Type B pancreatic cell (in vitro differentiated cells): ENCODE results near the gene GUCY1A1. TPM values are rescaled to one million over a fixed set of nuclear protein-coding genes. Genes with fewer than 3 reads are reported as not detected.

Source experiments
- DNase-seq: peaks from one replicate; pipeline ENCODE4 v3.0.0; 2021; ENCODE audit warnings: mixed read lengths; ENCODE audit not compliant: unreplicated experiment; ENCODE audit errors: extremely low spot score
- H3K27ac Mint-ChIP-seq: 2 replicates; pipeline ENCODE4 v1.8.0; 2021; ENCODE audit warnings: mild to moderate bottlenecking, mixed read lengths
- H3K27me3 Mint-ChIP-seq: 2 replicates; pipeline ENCODE4 v1.8.0; 2021; ENCODE audit warnings: mixed read lengths
- H3K36me3 Mint-ChIP-seq: 2 replicates; pipeline ENCODE4 v1.8.0; 2021; ENCODE audit warnings: mixed read lengths
- H3K4me1 Mint-ChIP-seq: one replicate; pipeline ENCODE4 v1.8.0; 2021; ENCODE audit warnings: mixed read lengths; ENCODE audit not compliant: unreplicated experiment
- H3K4me3 Mint-ChIP-seq: 2 replicates; pipeline ENCODE4 v1.8.0; 2021; ENCODE audit warnings: mild to moderate bottlenecking, mixed read lengths
- H3K9me3 Mint-ChIP-seq: 2 replicates; pipeline ENCODE4 v1.8.0; 2021; ENCODE audit warnings: mixed read lengths
- CTCF ChIP-seq: fragments of 200-600 bp; sonication (generic); conservative IDR thresholded peaks from 2 replicates; pipeline ENCODE4 v1.5.0; 2021; ENCODE audit warnings: antibody characterized with exemption, mild to moderate bottlenecking
- total RNA-seq: library from RNA; stranded (reverse); gene quantifications from 2 replicates; pipeline ENCODE4 v1.2.1, GENCODE V29; 2021; ENCODE audit warnings: low replicate concordance

The GUCY1A1 gene
- total RNA-seq, 1 donor from 2014 or later = 6.2 TPM

GRCh38 chr4:155673453-155673979 is 6.9 kb downstream of the GUCY1A1 start:
- DNase-seq = no peak
- no peaks in the 10 kb centered on the region for H3K9me3 Mint-ChIP-seq
- no peaks in the 10 kb centered on the region for H3K36me3 Mint-ChIP-seq
- no peak for TF ChIP-seq CTCF
- H3K27me3 Mint-ChIP-seq = peaks cover 4% of the 10 kb centered on the region
- no peak overlapping the region for H3K4me3 Mint-ChIP-seq
- no peak overlapping the region for H3K27ac Mint-ChIP-seq
- peaks cover 14% of the 10 kb centered on the region for H3K4me1 Mint-ChIP-seq

- DNase-seq = no peak
- Mint-ChIP-seq H3K27me3 (no peaks in the 10 kb centered on the region), H3K27ac (no peak overlapping the region), H3K4me3 (no peak overlapping the region), H3K9me3 (no peaks in the 10 kb centered on the region), H3K36me3 (no peaks in the 10 kb centered on the region), H3K4me1 (peaks cover 14% of the 10 kb centered on the region)
- TF ChIP-seq CTCF = no peak
These were observed 8.0 kb downstream of the GUCY1A1 start for GRCh38 chr4:155674669-155675071.

GRCh38 chr4:155675709-155676429 is 9.2 kb downstream of the GUCY1A1 start:
- peaks cover 14% of the 10 kb centered on the region for H3K4me1 Mint-ChIP-seq
- TF ChIP-seq CTCF = no peak
- H3K4me3 Mint-ChIP-seq = no peak overlapping the region
- H3K27ac Mint-ChIP-seq = no peak overlapping the region
- DNase-seq = no peak
- no peaks in the 10 kb centered on the region for H3K9me3 Mint-ChIP-seq
- H3K36me3 Mint-ChIP-seq = no peaks in the 10 kb centered on the region
- no peaks in the 10 kb centered on the region for H3K27me3 Mint-ChIP-seq

- Mint-ChIP-seq H3K4me1 (peaks cover 14% of the 10 kb centered on the region), H3K4me3 (no peak overlapping the region), H3K36me3 (no peaks in the 10 kb centered on the region), H3K27ac (no peak overlapping the region), H3K9me3 (no peaks in the 10 kb centered on the region), H3K27me3 (no peaks in the 10 kb centered on the region)
- DNase-seq = no peak
- no peak for TF ChIP-seq CTCF
These were observed 9.8 kb downstream of the GUCY1A1 start for GRCh38 chr4:155676430-155676825.

GRCh38 chr4:155678011-155678410 is 11.4 kb downstream of the GUCY1A1 start:
- no peaks in the 10 kb centered on the region for H3K27me3 Mint-ChIP-seq
- H3K9me3 Mint-ChIP-seq = no peaks in the 10 kb centered on the region
- no peak overlapping the region for H3K27ac Mint-ChIP-seq
- no peaks in the 10 kb centered on the region for H3K36me3 Mint-ChIP-seq
- H3K4me3 Mint-ChIP-seq = no peak overlapping the region
- no peak for TF ChIP-seq CTCF
- DNase-seq = no peak
- peaks cover 14% of the 10 kb centered on the region for H3K4me1 Mint-ChIP-seq
